ENCODE results near the gene MTCP1. TPM values are rescaled to one million over a fixed set of nuclear protein-coding genes. Genes with fewer than 3 reads are reported as not detected.

Gene MTCP1
- total and polyA plus RNA-seq, 2 donors (not counting 1 experiment from before 2014, with no cell fraction given), result 10.6 to 16.0 TPM

- Histone ChIP-seq H3K4me1 (ENCODE audit: control insufficient read depth, extremely low read depth, insufficient read depth, low read length) (no peaks in the 10 kb centered on the region), H3K4me3 (replicated peaks in 1 of 4; ENCODE audit: control extremely low read depth in 1 of 4, insufficient read depth in 1 of 4, low read depth in 3 of 4, low read length in 4 of 4) (no peak overlapping the region), H3K9me3 (ENCODE audit: control insufficient read depth, insufficient read depth, low read depth, low read length) (no peaks in the 10 kb centered on the region), H3K79me2 (ENCODE audit: control insufficient read depth, insufficient read depth, low read length) (no peaks in the 10 kb centered on the region), H3K27me3 (ENCODE audit: control insufficient read depth, insufficient read depth, low read length) (no peaks in the 10 kb centered on the region), H3K27ac (ENCODE audit: insufficient read depth, low read length) (no peak overlapping the region), H4K20me1 (ENCODE audit: control insufficient read depth, extremely low read depth, insufficient read depth, low read length) (no peaks in the 10 kb centered on the region), H3K4me2 (ENCODE audit: extremely low read depth, insufficient read depth, low read length) (no peak overlapping the region), H3K36me3 (ENCODE audit: control insufficient read depth, insufficient read depth, low read length) (no peaks in the 10 kb centered on the region), H3K9ac (ENCODE audit: insufficient read depth, low read length) (no peak overlapping the region), H2AFZ (ENCODE audit: low read length) (no peak overlapping the region)
- peak in 1 of 2 donors; percentile 21 for DNase-seq (ENCODE audit: low read depth in 2 of 2)
- TF ChIP-seq EZH2 (IDR thresholded peaks at IDR 0.05; ENCODE audit: low read length, missing control alignments), result no peak
Observed at GRCh38 chrX:155046129-155046810, 24.7 kb downstream of the MTCP1 start.

GRCh38 chrX:155035688-155036087 is 35.2 kb downstream of the MTCP1 start:
- TF ChIP-seq EZH2 (IDR thresholded peaks at IDR 0.05; ENCODE audit: low read length, missing control alignments), result no peak
- no peak for TF ChIP-seq CTCF (conservative IDR thresholded peaks at IDR 0.05 in 1 of 2, IDR thresholded peaks at IDR 0.05 in 1 of 2; ENCODE audit: low read depth in 1 of 2, low read length in 2 of 2)
- Histone ChIP-seq H3K4me1 (ENCODE audit: control insufficient read depth, extremely low read depth, insufficient read depth, low read length) (no peaks in the 10 kb centered on the region), H3K9me3 (ENCODE audit: control insufficient read depth, insufficient read depth, low read depth, low read length) (no peaks in the 10 kb centered on the region), H3K79me2 (ENCODE audit: control insufficient read depth, insufficient read depth, low read length) (no peaks in the 10 kb centered on the region), H3K9ac (ENCODE audit: insufficient read depth, low read length) (no peak overlapping the region), H3K36me3 (ENCODE audit: control insufficient read depth, insufficient read depth, low read length) (no peaks in the 10 kb centered on the region), H2AFZ (ENCODE audit: low read length) (no peak overlapping the region), H4K20me1 (ENCODE audit: control insufficient read depth, extremely low read depth, insufficient read depth, low read length) (no peaks in the 10 kb centered on the region), H3K4me2 (ENCODE audit: extremely low read depth, insufficient read depth, low read length) (no peak overlapping the region), H3K4me3 (replicated peaks in 1 of 4; ENCODE audit: control extremely low read depth in 1 of 4, insufficient read depth in 1 of 4, low read depth in 3 of 4, low read length in 4 of 4) (no peak overlapping the region), H3K27ac (ENCODE audit: insufficient read depth, low read length) (no peak overlapping the region), H3K27me3 (ENCODE audit: control insufficient read depth, insufficient read depth, low read length) (no peaks in the 10 kb centered on the region)
- no peak for DNase-seq (ENCODE audit: low read depth in 2 of 2)

- Histone ChIP-seq H3K4me2 (ENCODE audit: extremely low read depth, insufficient read depth, low read length) (no peak overlapping the region), H3K79me2 (ENCODE audit: control insufficient read depth, insufficient read depth, low read length) (peaks cover 2% of the 10 kb centered on the region), H3K9ac (ENCODE audit: insufficient read depth, low read length) (no peak overlapping the region), H3K36me3 (ENCODE audit: control insufficient read depth, insufficient read depth, low read length) (no peaks in the 10 kb centered on the region), H4K20me1 (ENCODE audit: control insufficient read depth, extremely low read depth, insufficient read depth, low read length) (no peaks in the 10 kb centered on the region), H3K4me1 (ENCODE audit: control insufficient read depth, extremely low read depth, insufficient read depth, low read length) (no peaks in the 10 kb centered on the region), H3K4me3 (replicated peaks in 1 of 4; ENCODE audit: control extremely low read depth in 1 of 4, insufficient read depth in 1 of 4, low read depth in 3 of 4, low read length in 4 of 4) (no peak overlapping the region), H2AFZ (ENCODE audit: low read length) (no peak overlapping the region), H3K27me3 (ENCODE audit: control insufficient read depth, insufficient read depth, low read length) (no peaks in the 10 kb centered on the region), H3K27ac (ENCODE audit: insufficient read depth, low read length) (no peak overlapping the region), H3K9me3 (ENCODE audit: control insufficient read depth, insufficient read depth, low read depth, low read length) (no peaks in the 10 kb centered on the region)
- TF ChIP-seq EZH2 (IDR thresholded peaks at IDR 0.05; ENCODE audit: low read length, missing control alignments) (no peak), CTCF (conservative IDR thresholded peaks at IDR 0.05 in 1 of 2, IDR thresholded peaks at IDR 0.05 in 1 of 2; ENCODE audit: low read depth in 1 of 2, low read length in 2 of 2) (no peak)
- DNase-seq (ENCODE audit: low read depth in 2 of 2), result peak in 1 of 2 donors; percentile 12
Observed at GRCh38 chrX:155031657-155032056, 39.3 kb downstream of the MTCP1 start.
